Adrenal gland (tissue), 12 donors: Measurements from ENCODE around the gene ACADSB. TPM values are rescaled to one million over a fixed set of nuclear protein-coding genes. Genes with fewer than 3 reads are reported as not detected.

Experiments
- DNase-seq, 7 donors: peaks; one replicate each; pipeline ENCODE4 v3.0.0-alpha.2; 2019 to 2020
- H3K27ac ChIP-seq, 5 donors: fragments of 200-600 bp; sonication (generic) in 4 of 5; 1 replicate in 3 of 5; 2 replicates in 2 of 5; pipeline versions ENCODE4 v1.5.1 to v1.8.0; 2016 to 2020; ENCODE audit warnings: mild to moderate bottlenecking in 1 of 5
- H3K27me3 ChIP-seq: fragments of 200-600 bp; 2 replicates; pipeline ENCODE4 v1.8.0; 2021
- H3K36me3 ChIP-seq, 2 donors: fragments of 200-600 bp; replicated peaks in 1 of 2; 1 replicate in 1 of 2; 2 replicates in 1 of 2; pipeline versions ENCODE4 v1.5.1 to v1.8.0; 2018 to 2022
- H3K4me1 ChIP-seq, 2 donors: fragments of 200-600 bp; replicated peaks in 1 of 2; 1 replicate in 1 of 2; 2 replicates in 1 of 2; pipeline versions ENCODE4 v1.5.1 to v1.8.0; 2018 to 2021
- H3K4me3 ChIP-seq, 4 donors: fragments of 200-600 bp; sonication (generic) in 3 of 4; one replicate each; pipeline ENCODE4 v1.5.1; 2016 to 2018
- H3K9me3 ChIP-seq, 3 donors: fragments of 200-600 bp; sonication (generic) in 1 of 3; replicated peaks in 1 of 3; 1 replicate in 2 of 3; 2 replicates in 1 of 3; pipeline versions ENCODE4 v1.5.1 to v1.8.0; 2016 to 2021
- CTCF ChIP-seq, 6 experiments: fragments of 450-650 bp in 4 of 6; fragments of 200-600 bp in 2 of 6; sonication (generic) in 1 of 6; IDR thresholded peaks; 1 replicate in 5 of 6; 2 replicates in 1 of 6; pipeline versions ENCODE4 v1.5.1 to v1.8.0; 2016 to 2021; ENCODE audit warnings: antibody characterized with exemption in 6 of 6, mild to moderate bottlenecking in 2 of 6, moderate library complexity in 1 of 6
- POLR2A ChIP-seq, 2 donors: fragments of 450-650 bp; IDR thresholded peaks; one replicate each; pipeline ENCODE4 v1.6.1; 2017; ENCODE audit warnings: antibody characterized with exemption in 2 of 2, mild to moderate bottlenecking in 2 of 2, moderate library complexity in 1 of 2
- WGBS, 4 donors: extraction: QIAGEN DNeasy Blood & Tissue Kit in 2 of 4; methylation state at CpG; one replicate each; pipeline versions ENCODE4 v1.1.5 to v1.1.7; 2013 to 2017; 5-methylcytosine and 5-hydroxymethylcytosine counted together
- intact Hi-C, 2 donors: fragments of 100-400 bp; cut with DNase I; formaldehyde crosslinking; loops; one replicate each; pipeline versions ENCODE4 v1.14.1 to v1.15.0; 2022 to 2023
- polyA plus RNA-seq, 3 donors: library from polyadenylated mRNA; stranded (reverse); fragments of 200-250 nt in 2 of 3; fragments of 350-450 nt in 1 of 3; fragmentation: Illumina TruSeq in 1 of 3; extraction: RNeasy Lipid Tissue Mini Kit (QIAGEN cat#74804) in 1 of 3; gene quantifications; one replicate each; pipeline ENCODE4 v1.2.3, GENCODE V29; 2013 to 2014
- total RNA-seq, 9 donors: library from RNA; depleted of rRNA in 4 of 9; stranded (reverse); fragments of >200 nt in 4 of 9; fragments of 120-200 nt in 1 of 9; fragmentation: NEBNext Ultra II Directional in 1 of 9; extraction: Animal tissue kit (Norgen Biotek cat#: 25700) in 1 of 9; gene quantifications; one replicate each; pipeline versions ENCODE4 v1.1.0 to v1.2.4, GENCODE V29; 2013 to 2023
- donor health status: healthy with polysubstance abuse.
- donor health status: Bipolar disorder and iron deficiency.
- donor health status: DM: yes; HTN: yes; CAD: no.
- donor health status: DM: no; HTN: no; CAD: no.
- donor health status: DM: no; HTN: no; CAD: no.
- donor health status: DM: yes; HTN: yes; CAD: no.

Gene ACADSB
- total and polyA plus RNA-seq, 12 donors = 8.3 to 94.7 (median 35.6) TPM

GRCh38 chr10:123102673-123103072 lies 93.9 kb downstream of the ACADSB start:
- H3K4me3 ChIP-seq = no peak overlapping the region
- H3K4me1 ChIP-seq = no peaks in the 10 kb centered on the region
- H3K27me3 ChIP-seq = peaks cover 6% of the 10 kb centered on the region
- no peak for TF ChIP-seq CTCF (IDR thresholded peaks at IDR 0.05)
- TF ChIP-seq POLR2A (IDR thresholded peaks at IDR 0.05) = no peak
- H3K27ac ChIP-seq = no peak overlapping the region
- intact Hi-C loops = no loop called here
- DNase-seq = no peak
- WGBS, 4 donors = 40 to 63% (median 61%) methylated on average over 1 to 2 of the region's 2 CpGs; no CpG with 5 or more reads in 1 of the 4 donors
- no peaks in the 10 kb centered on the region for H3K9me3 ChIP-seq
- H3K36me3 ChIP-seq = no peaks in the 10 kb centered on the region

GRCh38 chr10:123103944-123104343 lies 95.1 kb downstream of the ACADSB start:
- no peaks in the 10 kb centered on the region for H3K4me1 ChIP-seq
- H3K27ac ChIP-seq = no peak overlapping the region
- 67 to 75% (median 70%) methylated on average over 9 of the region's 9 CpGs for WGBS, 4 donors
- DNase-seq = no peak
- intact Hi-C loops = no loop called here
- no peaks in the 10 kb centered on the region for H3K36me3 ChIP-seq
- H3K27me3 ChIP-seq = peaks cover 6% of the 10 kb centered on the region
- H3K9me3 ChIP-seq = no peaks in the 10 kb centered on the region
- H3K4me3 ChIP-seq = no peak overlapping the region
- TF ChIP-seq CTCF (IDR thresholded peaks at IDR 0.05) (no peak), POLR2A (IDR thresholded peaks at IDR 0.05) (no peak)

Other genes with a start within 250 kb of the ACADSB start
- 1 to 10 TPM in 2 of 9 donors, under 1 TPM in 4, not detected in 3; 0.14 to 1.7 (median 0.51) TPM for gene CUZD1, start 163.1 kb upstream of the ACADSB start, total RNA-seq
- gene CUZD1, start 163.1 kb upstream of the ACADSB start, polyA plus RNA-seq = 1 to 10 TPM in 2 of 3 donors, under 1 TPM in 1; 0.26 to 2.2 (median 1.5) TPM
- gene FAM24B, start 129.4 kb upstream of the ACADSB start, total RNA-seq = 1 to 10 TPM in 6 of 9 donors, under 1 TPM in 2, not detected in 1; 0.77 to 4.1 (median 1.7) TPM
- gene FAM24B, start 129.4 kb upstream of the ACADSB start, polyA plus RNA-seq = 1 to 10 TPM; 2.0 to 4.0 (median 3.1) TPM
- not detected for gene FAM24A, start 98.4 kb upstream of the ACADSB start, total RNA-seq
- gene FAM24A, start 98.4 kb upstream of the ACADSB start, polyA plus RNA-seq = not detected
- 10 to 100 TPM in 2 of 9 donors, 1 to 10 TPM in 7; 3.8 to 14.3 (median 6.2) TPM for gene C10orf88, start 54.8 kb upstream of the ACADSB start, total RNA-seq
- gene C10orf88, start 54.8 kb upstream of the ACADSB start, polyA plus RNA-seq = 10 to 100 TPM in 1 of 3 donors, 1 to 10 TPM in 2; 5.0 to 10.7 (median 9.1) TPM
- 1 to 10 TPM; 2.1 to 9.0 (median 4.8) TPM for gene PSTK, start 28.6 kb upstream of the ACADSB start, total RNA-seq
- 1 to 10 TPM; 6.4 to 8.5 (median 7.1) TPM for gene PSTK, start 28.6 kb upstream of the ACADSB start, polyA plus RNA-seq
- gene IKZF5, start 211 bp upstream of the ACADSB start, total RNA-seq = 10 to 100 TPM in 5 of 9 donors, 1 to 10 TPM in 4; 3.3 to 20.0 (median 12.6) TPM
- gene IKZF5, start 211 bp upstream of the ACADSB start, polyA plus RNA-seq = 10 to 100 TPM in 2 of 3 donors, 1 to 10 TPM in 1; 7.6 to 13.3 (median 11.4) TPM
- gene HMX3, start 127.0 kb downstream of the ACADSB start, total RNA-seq = 1 to 10 TPM in 1 of 9 donors, not detected in 8; 1.1 TPM
- gene HMX3, start 127.0 kb downstream of the ACADSB start, polyA plus RNA-seq = not detected
- not detected for gene HMX2, start 139.1 kb downstream of the ACADSB start, total RNA-seq
- gene HMX2, start 139.1 kb downstream of the ACADSB start, polyA plus RNA-seq = not detected
- gene BUB3, start 145.4 kb downstream of the ACADSB start, total RNA-seq = 100 to 1,000 TPM in 5 of 9 donors, 10 to 100 TPM in 4; 73.9 to 149 (median 126) TPM
- 100 to 1,000 TPM in 1 of 3 donors, 10 to 100 TPM in 2; 23.8 to 167 (median 28.2) TPM for gene BUB3, start 145.4 kb downstream of the ACADSB start, polyA plus RNA-seq